NCI-H1436 treated with DMSO at 0.1 percent for 48 hours (cell line): ENCODE results near the gene SMYD4.
"Not testable (repeated sequence)": the region's sequence is repeated elsewhere in the genome, so short reads cannot be mapped to it uniquely, and the experiment has no call there.

Experiments used
- DNase-seq: peaks from one replicate; lab custom pipeline; 2025; lab: John Stamatoyannopoulos, UW

The SMYD4 gene

DNA sequence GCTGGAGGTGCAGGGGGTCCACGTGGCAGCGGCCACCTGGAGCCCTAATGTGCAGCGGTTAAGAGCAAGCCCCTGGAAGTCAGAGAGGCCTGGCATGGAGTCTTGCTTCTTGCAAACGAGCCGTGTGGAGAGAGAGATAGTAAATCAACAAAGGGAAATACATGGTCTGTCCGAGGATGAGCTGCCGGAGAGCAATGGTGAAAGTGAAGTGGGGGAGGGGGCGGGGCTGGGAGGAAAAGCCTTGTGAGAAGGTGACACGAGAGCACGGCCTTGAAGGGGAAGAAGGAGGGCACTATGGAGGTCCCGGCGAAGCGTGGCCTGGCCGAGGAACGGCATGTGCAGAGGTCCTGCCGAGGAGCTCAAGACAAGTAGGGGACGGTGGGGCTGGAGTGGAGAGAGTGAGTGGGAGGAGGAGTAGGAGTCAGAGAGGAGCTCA lies 73.9 kb downstream of the SMYD4 start:
- no peak for DNase-seq

DNA sequence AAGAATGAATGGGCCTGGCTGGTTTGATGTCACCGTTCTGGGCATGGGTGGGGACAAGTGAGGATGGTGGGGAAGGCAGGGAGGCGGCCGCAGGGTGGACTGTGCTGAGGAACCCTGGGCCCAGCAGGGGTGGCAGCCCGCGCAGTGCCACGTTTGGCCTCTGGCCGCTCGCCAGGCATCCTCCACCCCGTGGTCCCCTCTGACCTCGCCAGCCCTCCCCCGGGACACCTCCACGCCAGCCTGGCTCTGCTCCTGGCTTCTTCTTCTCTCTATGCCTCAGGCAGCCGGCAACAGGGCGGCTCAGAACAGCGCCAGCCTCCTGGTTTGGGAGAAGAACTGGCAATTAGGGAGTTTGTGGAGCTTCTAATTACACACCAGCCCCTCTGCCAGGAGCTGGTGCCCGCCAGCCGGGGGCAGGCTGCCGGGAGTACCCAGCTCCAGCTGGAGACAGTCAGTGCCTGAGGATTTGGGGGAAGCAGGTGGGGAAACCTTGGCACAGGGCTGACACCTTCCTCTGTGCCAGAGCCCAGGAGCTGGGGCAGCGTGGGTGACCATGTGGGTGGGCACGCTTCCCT lies 74.4 kb downstream of the SMYD4 start:
- DNase-seq: no peak

DNA sequence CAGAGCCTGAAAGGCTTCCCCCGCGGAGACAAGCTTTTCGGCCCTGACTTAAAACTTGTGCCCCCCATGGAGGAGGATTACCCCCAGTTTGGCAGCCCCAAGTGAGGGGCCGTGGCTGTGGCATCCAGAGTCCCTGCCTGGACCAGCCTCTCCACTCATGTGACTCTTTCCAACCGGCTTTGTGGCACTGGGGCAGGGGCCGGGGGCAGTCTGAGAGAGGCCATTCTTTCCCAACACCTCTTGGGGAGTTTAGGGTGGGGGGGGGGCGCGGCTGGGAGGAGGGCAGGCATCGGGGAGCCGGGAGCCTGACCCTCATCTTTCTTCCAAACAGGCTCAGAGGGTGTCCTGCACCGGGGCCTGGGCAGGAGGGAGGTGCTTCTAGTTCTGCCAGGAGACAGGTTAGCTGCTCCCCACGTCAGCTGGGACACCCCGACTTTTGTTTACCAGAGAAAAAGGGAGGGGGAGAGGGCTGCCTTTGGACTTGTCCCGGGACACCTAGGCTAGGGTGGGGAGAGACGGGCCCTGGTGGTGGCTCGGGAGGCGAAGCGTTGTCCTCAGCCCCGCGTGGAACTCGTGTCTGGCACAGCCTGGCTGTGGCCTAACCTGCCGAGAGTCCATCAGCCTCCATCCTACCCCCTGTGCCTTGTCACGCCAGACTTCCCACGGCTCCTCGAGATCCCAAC lies 75.1 kb downstream of the SMYD4 start:
- DNase-seq: no peak

DNA sequence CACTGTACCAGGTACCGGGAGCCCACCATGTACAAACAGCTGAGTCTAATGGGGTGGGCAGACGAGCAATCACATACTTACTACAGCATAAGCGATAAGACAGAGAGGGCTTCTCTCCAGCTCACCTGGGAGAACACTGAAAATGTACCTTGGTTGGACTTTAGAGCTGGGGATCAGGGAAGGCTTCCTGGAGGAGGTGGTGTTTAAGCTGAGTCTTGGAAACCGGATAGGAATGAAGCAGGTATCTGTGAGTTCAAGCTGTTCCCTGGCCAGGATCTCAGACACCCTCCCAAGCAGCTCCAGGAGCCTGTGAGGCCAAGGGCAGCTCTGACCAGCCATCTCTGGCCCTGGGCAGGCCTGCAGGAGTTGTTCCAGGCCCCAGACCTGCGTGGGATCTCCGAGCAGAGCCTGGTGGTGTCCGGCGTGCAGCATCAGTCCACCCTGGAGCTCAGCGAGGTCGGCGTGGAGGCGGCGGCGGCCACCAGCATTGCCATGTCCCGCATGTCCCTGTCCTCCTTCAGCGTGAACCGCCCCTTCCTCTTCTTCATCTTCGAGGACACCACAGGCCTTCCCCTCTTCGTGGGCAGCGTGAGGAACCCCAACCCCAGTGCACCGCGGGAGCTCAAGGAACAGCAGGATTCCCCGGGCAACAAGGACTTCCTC lies 75.8 kb downstream of the SMYD4 start:
- no peak for DNase-seq

DNA sequence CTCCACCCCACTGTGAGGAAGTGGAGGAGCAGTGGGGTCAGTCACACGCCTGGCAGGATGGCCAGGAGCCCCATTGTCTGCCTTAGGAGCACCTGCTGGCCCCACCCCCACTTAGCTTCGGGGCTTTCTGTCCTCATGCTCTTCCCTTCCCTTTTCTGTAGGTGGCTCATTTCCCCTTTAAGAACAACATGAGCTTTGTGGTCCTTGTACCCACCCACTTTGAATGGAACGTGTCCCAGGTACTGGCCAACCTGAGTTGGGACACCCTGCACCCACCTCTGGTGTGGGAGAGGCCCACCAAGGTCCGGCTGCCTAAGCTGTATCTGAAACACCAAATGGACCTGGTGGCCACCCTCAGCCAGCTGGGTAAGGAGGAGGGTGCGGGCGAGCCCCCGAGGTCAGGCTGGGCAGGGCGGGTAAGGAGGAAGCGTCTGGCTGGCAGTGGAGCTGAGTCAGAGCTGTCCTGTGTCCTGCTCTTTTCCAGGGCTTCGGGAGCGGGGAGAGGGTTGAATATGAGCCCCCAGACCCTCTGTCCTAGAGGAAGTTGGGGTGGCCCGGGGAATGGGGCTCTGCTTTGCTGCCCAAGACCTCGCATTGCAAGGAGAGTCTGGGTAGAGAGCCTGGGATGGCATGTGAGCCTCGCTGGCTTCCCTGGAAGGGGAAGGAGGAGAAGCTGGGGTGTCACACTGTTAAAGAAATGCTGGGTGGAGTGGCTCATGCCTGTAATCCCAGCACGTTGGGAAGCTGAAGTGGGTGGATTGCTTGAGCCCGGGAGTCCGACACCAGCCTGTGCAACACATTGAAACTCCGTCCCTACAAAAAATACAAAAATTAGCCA lies 77.1 kb downstream of the SMYD4 start:
- no peak for DNase-seq

DNA sequence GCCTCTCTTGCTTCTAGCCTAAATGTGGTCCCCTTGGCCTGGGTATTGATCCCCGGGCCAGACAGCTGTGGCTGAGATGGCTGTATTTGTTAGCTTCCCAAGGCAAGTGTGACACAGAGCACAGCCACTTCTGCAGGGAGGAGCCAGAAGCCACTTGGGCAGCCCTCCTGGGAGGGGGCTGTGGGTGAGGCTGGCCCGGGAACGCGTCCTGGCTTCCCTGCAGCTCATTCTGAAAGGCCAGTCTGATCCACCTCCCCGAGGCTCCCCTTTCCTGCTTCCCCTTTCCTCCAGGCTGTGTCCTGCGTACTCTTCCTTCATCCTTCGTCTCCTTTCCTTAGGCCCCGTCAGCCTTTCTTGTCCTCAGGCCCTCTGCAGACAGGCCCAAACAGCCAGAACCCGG lies 79.1 kb downstream of the SMYD4 start:
- no peak for DNase-seq

DNA sequence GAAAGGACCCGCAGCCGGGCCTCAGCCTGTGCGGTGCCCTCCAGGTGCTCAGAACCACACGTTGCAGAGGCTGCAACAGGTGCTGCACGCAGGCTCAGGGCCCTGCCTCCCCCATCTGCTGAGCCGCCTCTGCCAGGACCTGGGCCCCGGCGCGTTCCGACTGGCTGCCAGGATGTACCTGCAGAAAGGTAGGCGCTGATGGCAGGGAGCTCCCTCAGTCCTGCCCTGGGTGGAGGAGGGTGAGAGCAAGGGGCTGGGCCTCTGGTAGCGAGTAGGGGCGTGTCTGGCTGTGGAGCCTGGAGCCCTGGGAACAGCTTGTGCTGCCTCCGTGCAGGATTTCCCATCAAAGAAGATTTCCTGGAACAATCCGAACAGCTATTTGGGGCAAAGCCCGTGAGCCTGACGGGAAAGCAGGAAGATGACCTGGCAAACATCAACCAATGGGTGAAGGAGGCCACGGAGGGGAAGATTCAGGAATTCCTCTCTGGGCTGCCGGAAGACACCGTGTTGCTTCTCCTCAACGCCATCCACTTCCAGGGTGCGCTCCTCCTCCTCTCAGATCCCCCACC lies 82.6 kb downstream of the SMYD4 start:
- DNase-seq: no peak

DNA sequence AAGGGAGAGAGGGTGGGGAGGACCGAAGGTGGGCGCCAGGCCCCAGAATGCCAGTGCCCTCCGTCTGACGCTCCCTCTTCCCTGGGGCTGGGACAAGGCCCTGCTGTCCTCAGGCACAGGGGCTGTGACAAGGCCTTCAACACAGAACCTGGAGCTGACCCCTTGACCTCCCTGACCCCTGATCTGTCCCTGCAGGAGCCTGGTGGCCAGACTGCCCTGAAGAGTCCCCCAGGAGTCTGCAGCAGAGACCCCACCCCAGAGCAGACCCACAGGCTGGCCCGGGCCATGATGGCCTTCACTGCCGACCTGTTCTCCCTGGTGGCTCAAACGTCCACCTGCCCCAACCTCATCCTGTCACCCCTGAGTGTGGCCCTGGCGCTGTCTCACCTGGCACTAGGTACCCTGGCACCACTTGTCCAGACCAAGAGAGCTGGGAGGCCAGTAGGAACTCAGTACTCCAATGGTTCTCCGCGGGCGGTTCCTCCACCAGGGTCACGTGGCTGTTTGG lies 84.1 kb downstream of the SMYD4 start:
- DNase-seq: no peak

DNA sequence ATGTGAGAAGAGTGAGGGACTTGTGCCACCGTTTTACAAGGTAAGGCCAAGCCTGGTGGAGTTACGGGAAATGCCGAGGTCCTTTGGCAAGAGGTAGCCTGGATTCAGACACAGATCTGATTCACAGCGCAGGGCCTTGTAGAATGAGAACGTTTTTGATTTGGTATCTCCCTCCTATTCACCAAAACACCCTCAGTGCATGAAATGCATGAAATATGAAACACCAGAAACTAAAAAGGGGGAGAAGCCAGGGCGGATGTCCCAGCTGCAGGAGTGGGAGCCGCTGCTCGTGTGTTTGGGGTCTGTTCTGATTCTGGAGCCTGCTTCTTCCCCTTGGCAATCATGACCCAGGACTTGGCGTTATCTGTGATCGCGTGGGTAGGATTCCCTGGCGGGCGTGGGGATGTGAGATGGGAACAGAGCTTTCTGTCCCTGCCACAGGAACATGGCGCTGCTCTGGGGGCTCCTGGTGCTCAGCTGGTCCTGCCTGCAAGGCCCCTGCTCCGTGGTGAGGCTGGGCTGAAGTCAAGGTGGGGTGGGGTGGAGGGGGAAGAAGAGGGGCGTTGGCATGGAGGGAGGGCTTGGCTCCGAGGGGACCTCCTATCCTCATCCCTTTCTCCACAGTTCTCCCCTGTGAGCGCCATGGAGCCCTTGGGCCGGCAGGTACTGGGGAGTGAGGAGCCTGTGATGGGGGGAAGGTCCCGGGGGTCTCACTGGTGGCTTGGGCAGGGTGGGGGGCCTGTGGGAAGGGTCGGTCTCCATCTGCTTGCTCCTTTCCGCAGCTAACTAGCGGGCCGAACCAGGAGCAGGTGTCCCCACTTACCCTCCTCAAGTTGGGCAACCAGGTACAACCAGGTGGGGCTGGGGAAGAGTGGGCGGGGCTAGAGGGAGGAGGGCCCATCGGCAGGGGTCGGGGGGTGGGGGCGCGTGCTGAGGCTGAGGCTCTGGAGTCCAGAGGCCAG lies 84.9 kb downstream of the SMYD4 start:
- no peak for DNase-seq

DNA sequence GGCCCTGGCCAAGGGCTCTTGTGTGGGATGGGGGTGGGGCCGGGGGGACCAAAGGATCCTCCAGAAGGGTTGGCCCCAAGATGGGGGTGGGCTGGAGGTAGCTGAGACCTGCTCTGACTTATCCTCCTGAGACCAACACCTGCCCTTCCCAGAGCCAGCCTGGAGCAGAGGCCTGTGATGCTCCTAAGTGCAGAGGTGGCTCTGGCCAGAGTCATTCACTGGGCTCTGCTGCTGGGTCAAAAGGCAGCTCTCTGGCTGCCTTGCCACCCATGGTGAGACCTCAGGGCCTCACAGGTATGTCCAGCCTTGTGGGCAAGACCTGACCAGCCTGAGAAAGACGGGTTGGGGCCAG lies 86.6 kb downstream of the SMYD4 start:
- DNase-seq: no peak

DNA sequence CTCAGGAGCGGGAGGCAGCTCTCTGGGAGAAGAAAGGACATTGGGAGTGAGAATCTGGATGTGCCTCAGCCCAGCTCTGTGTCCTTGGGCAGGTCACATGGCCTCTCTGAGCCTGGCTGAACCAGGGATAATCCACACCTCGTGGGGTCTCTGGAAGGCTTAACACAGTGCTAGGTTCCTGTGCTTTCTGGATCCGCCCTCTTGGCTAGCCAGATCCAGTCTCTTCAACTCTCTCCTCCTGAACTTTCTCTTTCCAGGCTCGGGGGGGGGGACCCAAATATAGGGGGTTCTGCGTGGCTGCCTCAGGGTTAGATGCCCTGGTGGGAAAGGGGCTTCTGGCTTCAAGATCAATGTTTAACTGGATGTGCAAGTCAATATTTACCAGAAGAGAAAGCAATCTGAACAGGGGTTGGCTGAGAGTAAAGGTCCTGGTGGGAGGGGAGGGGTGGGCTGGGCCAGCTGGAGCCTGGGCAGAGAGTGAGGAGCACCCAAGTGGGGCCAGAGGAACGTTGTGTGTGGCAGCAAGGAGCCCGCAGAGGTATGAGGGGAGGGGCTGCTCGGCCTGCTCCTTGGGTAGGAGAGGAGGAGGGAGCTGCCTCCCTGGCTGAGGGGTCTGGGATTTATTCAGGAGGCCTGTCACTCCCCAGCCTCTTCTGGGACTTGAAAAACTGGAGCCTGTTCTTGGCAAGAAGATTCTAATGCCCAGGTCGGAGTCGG lies 87.2 kb downstream of the SMYD4 start, which contains the start of gene SERPINF2:
Gene SERPINF2, plus strand, starts transcription at position 501 of the 717 bp plus-strand sequence. CDS start 2,125 bp downstream, outside the sequence.
- DNase-seq: no peak

DNA sequence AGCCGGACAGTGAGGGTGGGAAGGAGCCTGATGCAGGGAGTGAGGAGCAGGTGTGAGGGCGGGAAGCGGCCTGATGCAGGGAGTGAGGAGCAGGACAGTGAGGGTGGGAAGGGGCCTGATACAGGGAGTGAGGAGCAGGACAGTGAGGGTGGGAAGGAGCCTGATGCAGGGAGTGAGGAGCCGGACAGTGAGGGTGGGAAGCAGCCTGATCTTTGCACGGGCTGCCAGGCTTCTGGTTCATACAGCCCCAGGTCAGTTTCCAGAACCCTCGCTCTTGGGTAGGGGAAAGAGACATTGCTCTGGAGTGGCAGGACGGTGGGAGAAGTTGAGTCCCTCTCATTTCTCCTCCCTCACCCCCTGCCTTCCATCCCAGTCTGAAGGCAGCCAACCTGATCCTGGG lies 87.8 kb downstream of the SMYD4 start:
- not testable (repeated sequence) for DNase-seq

DNA sequence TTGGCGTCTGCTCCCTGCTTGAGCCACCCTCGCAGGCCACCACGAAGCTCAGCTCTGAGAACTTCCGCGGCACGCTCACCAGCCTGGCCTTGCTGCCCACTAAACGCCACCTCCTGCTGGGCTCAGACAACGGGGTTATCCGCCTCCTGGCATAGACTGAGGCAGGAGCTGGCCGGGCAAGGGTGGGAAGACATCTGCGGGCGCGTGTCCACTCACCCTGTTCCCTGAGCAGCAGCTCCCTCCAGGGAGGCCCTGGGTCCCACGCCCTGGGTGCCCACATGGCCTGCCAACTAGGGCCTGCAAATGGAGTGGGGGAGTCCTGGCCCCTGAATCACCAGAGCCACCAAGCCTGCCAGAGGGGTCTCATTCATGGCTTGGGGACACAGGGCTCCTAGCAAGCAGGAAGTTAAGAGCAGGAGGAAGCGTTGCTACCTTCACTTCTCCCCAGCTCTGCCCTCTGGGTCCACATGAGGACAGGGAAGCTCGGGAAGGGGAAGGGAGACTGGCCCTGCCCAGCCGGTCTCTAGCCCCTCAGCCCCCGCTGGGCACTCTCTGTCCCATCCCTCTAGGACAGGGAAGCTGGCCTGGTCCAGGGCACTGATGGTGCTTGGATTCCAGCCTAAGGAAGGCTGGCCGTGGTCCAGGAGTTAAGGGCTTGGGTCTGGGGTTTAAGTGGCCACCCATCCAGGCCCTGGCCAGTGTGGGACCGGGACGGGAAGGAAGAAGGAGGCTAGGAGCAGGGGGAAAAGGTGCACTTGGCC lies 92.0 kb downstream of the SMYD4 start:
- no peak for DNase-seq

DNA sequence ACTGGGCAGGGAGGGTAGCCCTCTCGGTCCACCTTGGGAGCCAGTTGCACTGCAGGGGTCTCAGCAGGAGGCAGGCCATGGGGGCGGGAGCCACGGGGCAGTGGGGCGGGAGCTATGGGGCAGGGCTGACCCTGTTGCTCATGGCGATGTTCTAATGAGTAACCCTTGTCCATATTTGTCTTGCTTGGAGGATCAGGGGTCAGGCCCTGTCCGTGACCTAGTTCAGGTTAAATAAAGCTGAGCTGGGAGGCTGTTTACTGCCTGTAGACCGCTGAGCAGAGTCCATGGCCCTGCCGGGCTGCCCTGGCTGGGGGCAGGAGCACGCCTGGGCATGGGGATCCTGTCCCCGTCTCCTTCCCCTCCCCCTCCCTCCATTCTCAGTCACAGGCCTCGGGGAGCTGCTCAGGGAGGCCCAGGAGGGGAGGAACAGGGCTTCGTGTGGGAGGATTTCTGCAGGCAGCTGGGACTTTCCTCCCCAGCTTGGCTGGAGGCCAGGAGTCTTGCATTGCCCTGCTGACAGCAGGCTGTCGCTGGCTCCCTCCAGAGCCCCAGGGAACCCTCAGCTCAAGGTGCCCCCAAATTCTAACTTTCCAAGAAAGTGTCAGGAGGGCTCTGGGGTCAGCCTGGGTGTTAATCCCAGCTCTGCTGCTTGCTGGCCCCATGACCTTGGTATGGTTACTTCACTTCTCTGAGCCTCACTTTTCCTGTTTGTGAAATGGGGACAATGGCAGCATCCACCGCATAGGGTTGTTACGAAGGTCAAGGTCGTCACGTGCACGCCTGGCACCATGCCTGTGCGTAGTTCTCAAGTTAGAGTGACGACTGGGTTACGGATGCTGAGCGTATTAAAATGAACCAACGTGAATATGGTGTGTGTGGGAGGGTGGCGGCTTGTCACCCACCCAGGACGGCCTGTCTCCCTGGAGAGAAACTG lies 93.1 kb downstream of the SMYD4 start:
- no peak for DNase-seq

DNA sequence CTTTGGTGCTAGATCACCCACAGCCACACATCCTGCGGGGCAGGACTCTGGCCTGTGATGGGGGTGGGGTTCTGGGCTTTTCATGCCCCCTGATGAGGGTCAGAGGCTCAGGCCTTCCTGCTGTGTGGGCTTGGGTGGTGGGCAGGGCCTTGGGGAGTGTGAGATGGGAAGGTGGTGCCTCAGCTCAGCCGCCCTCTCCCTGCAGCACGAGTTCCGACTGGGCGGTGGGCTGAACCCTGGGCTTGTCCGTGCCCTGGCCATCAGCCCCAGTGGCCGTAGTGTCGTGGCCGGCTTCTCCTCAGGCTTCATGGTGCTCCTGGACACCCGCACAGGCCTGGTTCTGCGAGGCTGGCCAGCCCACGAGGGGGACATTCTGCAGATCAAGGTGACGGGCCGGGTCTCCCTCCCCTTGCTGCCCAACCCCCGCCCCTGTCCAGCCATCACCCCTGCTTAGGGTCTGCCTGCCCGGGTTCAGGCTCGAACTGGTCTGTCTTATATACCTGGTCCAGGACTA lies 93.8 kb downstream of the SMYD4 start:
- DNase-seq: no peak

DNA sequence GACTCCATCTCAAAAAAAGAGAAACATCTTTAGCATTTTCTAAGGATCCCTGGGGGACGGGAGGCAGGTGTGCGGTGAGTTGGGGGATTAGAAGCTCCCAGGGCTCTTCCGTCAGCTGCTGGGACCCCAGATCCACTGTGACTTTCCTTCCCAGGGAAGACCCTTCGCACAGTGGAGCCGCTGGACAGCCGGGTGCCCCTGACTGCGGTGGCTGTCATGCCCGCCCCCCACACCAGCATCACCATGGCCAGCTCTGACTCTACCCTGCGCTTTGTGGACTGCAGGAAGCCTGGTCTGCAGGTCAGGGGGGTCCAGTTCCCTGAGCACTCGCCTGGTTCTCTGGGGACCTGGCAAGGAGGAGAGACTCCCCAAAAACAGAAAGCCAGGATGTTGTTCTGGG lies 94.3 kb downstream of the SMYD4 start:
- DNase-seq: no peak

DNA sequence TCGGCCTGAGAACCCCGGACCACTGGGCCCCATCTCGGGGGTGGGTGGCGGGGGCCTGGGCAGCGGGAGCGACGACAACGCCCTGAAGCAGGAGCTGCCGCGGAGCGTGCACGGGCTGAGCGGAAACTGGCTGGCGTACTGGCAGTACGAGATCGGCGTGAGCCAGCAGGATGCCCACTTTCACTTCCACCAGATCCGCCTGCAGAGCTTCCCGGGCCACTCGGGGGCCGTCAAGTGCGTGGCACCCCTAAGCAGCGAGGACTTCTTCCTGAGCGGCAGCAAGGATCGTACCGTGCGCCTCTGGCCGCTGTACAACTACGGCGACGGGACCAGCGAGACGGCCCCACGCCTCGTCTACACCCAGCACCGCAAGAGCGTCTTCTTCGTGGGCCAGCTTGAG lies 95.9 kb downstream of the SMYD4 start:
- DNase-seq: no peak

DNA sequence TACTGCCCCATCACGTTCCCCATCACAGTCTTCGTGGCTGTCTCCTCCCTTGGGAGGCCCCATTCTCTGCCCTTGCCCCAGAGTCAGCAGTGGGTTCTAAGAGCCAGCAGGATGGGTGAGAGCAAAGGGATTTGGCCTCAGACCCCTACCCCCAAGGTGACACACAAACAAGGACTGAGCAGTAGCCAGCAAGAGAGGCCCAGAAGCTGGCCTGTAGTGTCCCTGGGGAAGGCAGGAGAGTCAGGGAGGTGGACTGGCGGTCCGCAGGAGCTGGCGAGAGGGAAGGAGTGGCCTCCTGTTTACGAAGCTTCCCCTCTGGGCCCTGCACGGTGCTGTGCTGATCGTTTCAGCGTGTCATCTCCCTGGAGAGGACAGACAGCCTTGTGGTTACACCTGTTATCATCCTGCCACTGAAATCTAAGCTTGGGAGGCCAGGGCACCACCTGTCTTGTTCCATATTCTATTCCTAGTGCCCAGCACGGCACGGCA lies 96.8 kb downstream of the SMYD4 start:
- no peak for DNase-seq
